ENCODE measurements around the gene GLP1R.

The GLP1R gene

DNA sequence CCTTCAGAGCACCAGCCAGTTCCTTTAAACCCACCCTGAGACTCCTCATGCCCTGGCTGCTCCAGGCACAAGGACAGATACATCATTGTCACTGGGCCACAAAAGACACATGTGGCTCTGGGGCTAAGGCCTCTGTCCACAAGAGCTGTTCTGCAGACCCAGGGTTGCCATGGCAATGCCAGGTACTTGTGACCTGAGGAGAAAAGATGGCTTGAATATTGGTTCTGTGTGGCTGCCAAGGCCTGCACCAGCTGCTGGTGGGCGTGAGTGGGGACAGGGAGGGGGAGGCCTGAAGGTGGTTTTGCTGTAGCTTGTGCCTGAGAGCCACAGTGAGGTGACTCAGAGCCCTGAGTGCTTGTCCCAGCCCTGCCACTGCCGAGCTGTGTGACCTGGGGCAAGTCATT lies 34.7 kb downstream of the GLP1R start:
- no peak for DNase-seq (ENCODE audit: low read depth)
- TF ChIP-seq, protein P1, sequence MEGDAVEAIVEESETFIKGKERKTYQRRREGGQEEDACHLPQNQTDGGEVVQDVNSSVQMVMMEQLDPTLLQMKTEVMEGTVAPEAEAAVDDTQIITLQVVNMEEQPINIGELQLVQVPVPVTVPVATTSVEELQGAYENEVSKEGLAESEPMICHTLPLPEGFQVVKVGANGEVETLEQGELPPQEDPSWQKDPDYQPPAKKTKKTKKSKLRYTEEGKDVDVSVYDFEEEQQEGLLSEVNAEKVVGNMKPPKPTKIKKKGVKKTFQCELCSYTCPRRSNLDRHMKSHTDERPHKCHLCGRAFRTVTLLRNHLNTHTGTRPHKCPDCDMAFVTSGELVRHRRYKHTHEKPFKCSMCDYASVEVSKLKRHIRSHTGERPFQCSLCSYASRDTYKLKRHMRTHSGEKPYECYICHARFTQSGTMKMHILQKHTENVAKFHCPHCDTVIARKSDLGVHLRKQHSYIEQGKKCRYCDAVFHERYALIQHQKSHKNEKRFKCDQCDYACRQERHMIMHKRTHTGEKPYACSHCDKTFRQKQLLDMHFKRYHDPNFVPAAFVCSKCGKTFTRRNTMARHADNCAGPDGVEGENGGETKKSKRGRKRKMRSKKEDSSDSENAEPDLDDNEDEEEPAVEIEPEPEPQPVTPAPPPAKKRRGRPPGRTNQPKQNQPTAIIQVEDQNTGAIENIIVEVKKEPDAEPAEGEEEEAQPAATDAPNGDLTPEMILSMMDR (conservative IDR thresholded peaks at IDR 0.05; ENCODE audit: control insufficient read depth, insufficient read depth, low read depth, low read length): no peak
- no peak overlapping the region for H3K4me3 ChIP-seq (ENCODE audit: control insufficient read depth, low read depth, low read length)

DNA sequence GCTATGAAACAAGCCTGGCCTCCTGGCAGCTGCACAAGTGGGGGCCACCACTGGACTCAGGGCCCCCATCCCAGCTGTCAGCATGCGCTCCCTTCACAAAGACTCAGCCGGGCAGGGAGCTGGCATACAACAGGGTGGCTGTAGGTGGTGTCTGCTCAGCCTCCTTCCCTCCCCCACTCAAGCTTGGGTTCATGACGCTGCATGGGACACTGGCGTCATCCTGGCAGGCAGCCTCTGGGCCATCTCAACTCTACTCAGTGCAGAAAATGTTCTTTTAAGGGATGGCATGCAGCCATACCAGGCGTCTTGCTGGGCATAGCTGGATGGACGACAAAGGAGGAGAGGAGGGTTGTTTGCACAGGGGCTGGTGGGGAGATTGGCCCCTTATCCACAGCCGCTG lies 35.9 kb downstream of the GLP1R start:
- no peak overlapping the region for H3K4me3 ChIP-seq (ENCODE audit: control insufficient read depth, low read depth, low read length)
- TF ChIP-seq, protein P1 (conservative IDR thresholded peaks at IDR 0.05; ENCODE audit: control insufficient read depth, insufficient read depth, low read depth, low read length): no peak
- DNase-seq (ENCODE audit: low read depth): no peak

DNA sequence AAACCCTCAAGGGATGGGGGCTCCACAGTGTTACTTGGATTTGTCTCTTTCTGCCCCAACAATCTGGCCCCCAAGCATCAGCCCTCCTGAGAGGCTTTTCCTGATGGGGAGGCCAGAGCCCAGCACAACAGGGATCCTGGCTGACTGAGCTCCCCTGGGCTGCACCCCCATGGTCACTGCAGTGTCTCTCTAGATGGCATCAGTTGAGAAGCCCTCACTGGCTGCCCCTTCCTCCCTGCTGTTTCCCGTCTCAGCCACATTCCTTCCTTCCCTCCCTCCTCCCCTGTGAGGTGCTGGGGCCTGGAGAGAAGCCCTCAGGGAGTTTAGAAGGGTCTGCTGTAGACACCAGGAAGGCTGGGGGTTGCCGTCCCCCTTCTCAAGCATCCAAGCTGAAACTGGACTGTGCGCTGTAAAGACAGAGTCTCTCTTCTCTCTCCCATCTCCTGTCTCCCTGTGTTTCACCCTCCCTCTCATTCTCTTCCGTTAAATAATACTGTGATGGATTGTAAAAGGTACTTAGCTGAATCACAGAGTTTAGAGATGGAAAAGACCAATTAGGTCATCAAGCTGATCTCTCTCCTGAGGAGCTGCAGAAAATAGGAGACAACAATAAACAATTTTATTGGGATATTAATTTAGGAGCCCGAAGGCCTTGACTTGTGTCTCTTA lies 36.7 kb downstream of the GLP1R start:
- TF ChIP-seq, protein P1 (conservative IDR thresholded peaks at IDR 0.05; ENCODE audit: control insufficient read depth, insufficient read depth, low read depth, low read length): no peak
- no peak for DNase-seq (ENCODE audit: low read depth)

DNA sequence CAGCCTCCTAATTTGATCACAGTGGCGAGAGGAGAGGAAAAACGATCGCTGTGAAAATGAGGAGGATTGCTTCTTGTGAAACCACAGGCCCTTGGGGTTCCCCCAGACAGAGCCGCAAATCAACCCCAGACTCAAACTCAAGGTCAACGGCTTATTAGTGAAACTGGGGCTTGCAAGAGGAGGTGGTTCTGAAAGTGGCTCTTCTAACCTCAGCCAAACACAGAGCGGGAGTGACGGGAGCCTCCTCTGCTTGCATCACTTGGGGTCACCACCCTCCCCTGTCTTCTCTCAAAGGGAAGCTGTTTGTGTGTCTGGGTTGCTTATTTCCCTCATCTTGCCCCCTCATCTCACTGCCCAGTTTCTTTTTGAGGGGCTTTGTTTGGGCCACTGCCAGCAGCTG lies 37.7 kb downstream of the GLP1R start:
- TF ChIP-seq, protein P1 (conservative IDR thresholded peaks at IDR 0.05; ENCODE audit: control insufficient read depth, insufficient read depth, low read depth, low read length): no peak
- no peak for DNase-seq (ENCODE audit: low read depth)
- H3K4me3 ChIP-seq (ENCODE audit: control insufficient read depth, low read depth, low read length): no peak overlapping the region

More for the DNA sequence above, 36.7 kb downstream of the GLP1R start:
- no peak overlapping the region for H3K4me3 ChIP-seq (ENCODE audit: control insufficient read depth, low read depth, low read length)

DNA sequence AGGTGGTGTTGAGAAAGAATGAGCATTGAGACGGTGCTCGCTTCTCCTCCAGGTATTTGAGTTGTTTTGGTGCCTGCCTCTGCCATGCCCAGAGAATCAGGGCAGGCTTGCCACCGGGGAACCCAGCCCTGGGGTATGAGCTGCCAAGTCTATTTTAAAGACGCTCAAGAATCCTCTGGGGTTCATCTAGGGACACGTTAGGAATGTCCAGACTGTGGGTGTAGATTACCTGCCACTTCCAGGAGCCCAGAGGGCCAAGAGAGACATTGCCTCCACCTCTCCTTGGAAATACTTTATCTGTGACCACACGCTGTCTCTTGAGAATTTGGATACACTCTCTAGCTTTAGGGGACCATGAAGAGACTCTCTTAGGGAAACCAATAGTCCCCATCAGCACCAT lies 38.1 kb downstream of the GLP1R start:
- TF ChIP-seq, protein P1 (conservative IDR thresholded peaks at IDR 0.05; ENCODE audit: control insufficient read depth, insufficient read depth, low read depth, low read length): no peak
- no peak overlapping the region for H3K4me3 ChIP-seq (ENCODE audit: control insufficient read depth, low read depth, low read length)

DNA sequence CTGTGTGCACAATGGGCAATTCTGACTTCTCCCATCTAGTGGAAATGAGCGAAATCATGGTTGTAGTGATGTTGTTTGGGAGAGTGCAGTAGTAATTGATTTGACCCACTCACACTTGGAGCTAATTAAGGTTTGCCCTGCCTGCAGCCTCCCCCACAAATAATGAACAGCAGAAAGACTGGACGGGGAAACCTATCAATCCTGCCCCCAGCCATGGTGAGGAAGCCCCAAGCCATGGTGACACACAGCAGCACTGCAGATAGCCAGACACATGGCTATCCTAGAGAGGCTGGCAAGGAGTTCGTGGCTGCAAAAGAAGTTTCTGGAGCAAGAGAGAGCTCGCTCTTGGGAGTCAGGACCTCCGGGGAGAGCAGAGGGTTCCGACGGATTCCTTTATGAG lies 38.6 kb downstream of the GLP1R start:
- TF ChIP-seq, protein P1 (conservative IDR thresholded peaks at IDR 0.05; ENCODE audit: control insufficient read depth, insufficient read depth, low read depth, low read length): no peak
- no peak for DNase-seq (ENCODE audit: low read depth)
- H3K4me3 ChIP-seq (ENCODE audit: control insufficient read depth, low read depth, low read length): no peak overlapping the region

More for the DNA sequence above, 38.1 kb downstream of the GLP1R start:
- DNase-seq (ENCODE audit: low read depth): no peak
